WTC11 (cell line): ENCODE measurements around the gene CAPN7. TPM values are rescaled to one million over a fixed set of nuclear protein-coding genes. Genes with fewer than 3 reads are reported as not detected.

Experiments
- ATAC-seq: fragments of 200-7000 bp; cut with Tn5 transposase; 2 replicates; pipeline ENCODE4 v1.10.0; 2021; ENCODE audit warnings: mild to moderate bottlenecking, moderate library complexity
- CTCF ChIA-PET: fragments of 300-600 bp; sonication (Branson Sonifier 250); formaldehyde crosslinking; loops from one replicate; lab custom pipeline; 2021; ENCODE audit warnings: antibody characterized with exemption; lab: Charles Lee
- POLR2A ChIA-PET: fragments of 350-600 bp; sonication (Branson Sonifier 250); formaldehyde crosslinking; loops from one replicate; lab custom pipeline; 2021; ENCODE audit warnings: antibody characterized with exemption; lab: Charles Lee
- DNase-seq: peaks from one replicate; pipeline ENCODE4 v3.0.0; 2021; ENCODE audit warnings: low spot score
- H3K27ac Mint-ChIP-seq: 2 replicates; pipeline ENCODE4 v1.8.0; 2021; ENCODE audit warnings: mixed read lengths
- H3K27me3 Mint-ChIP-seq: 2 replicates; pipeline ENCODE4 v1.8.0; 2021; ENCODE audit warnings: low read depth, mild to moderate bottlenecking, moderate library complexity, mixed read lengths
- H3K36me3 Mint-ChIP-seq: 2 replicates; pipeline ENCODE4 v1.8.0; 2021; ENCODE audit warnings: mixed read lengths
- H3K4me1 Mint-ChIP-seq: 2 replicates; pipeline ENCODE4 v1.8.0; 2022; ENCODE audit warnings: mixed read lengths
- H3K4me3 Mint-ChIP-seq: 2 replicates; pipeline ENCODE4 v1.8.0; 2021; ENCODE audit warnings: mild to moderate bottlenecking, moderate library complexity, mixed read lengths
- H3K9me3 Mint-ChIP-seq: 2 replicates; pipeline ENCODE4 v1.8.0; 2021; ENCODE audit warnings: mixed read lengths
- AR ChIP-seq: fragments of 250-450 bp; sonication (Bioruptor Pico); IDR thresholded peaks from 2 replicates; pipeline ENCODE4 v1.9.0; 2021; ENCODE audit warnings: mild to moderate bottlenecking
- CBFB ChIP-seq: sonication (generic); formaldehyde crosslinking; IDR thresholded peaks from 2 replicates; pipeline ENCODE4 v1.8.1; 2022; ENCODE audit warnings: mild to moderate bottlenecking, low read depth, missing genetic modification reagents
- E2F5 ChIP-seq: sonication (generic); formaldehyde crosslinking; IDR thresholded peaks from 2 replicates; pipeline ENCODE4 v1.8.1; 2022; ENCODE audit warnings: mild to moderate bottlenecking, moderate library complexity, missing genetic modification reagents
- ELF4 ChIP-seq: sonication (generic); formaldehyde crosslinking; IDR thresholded peaks from 2 replicates; pipeline ENCODE4 v1.8.1; 2022; ENCODE audit warnings: low read depth, mild to moderate bottlenecking, moderate library complexity, missing genetic modification reagents
- ETV6 ChIP-seq: sonication (generic); formaldehyde crosslinking; IDR thresholded peaks from 2 replicates; pipeline ENCODE4 v1.8.1; 2022; ENCODE audit warnings: mild to moderate bottlenecking, missing genetic modification reagents
- FOXP1 ChIP-seq: sonication (generic); formaldehyde crosslinking; IDR thresholded peaks from 2 replicates; pipeline ENCODE4 v1.8.0; 2022; ENCODE audit warnings: missing genetic modification reagents, mild to moderate bottlenecking, moderate library complexity, borderline replicate concordance
- FOXP4 ChIP-seq: sonication (generic); formaldehyde crosslinking; IDR thresholded peaks from 2 replicates; pipeline ENCODE4 v1.8.0; 2022; ENCODE audit warnings: mild to moderate bottlenecking, missing genetic modification reagents
- HMGA2 ChIP-seq: fragments of 250-450 bp; sonication (Bioruptor Pico); IDR thresholded peaks from 2 replicates; pipeline ENCODE4 v1.4.0; 2021; ENCODE audit warnings: mild to moderate bottlenecking, moderate library complexity
- NFATC4 ChIP-seq: fragments of 250-450 bp; sonication (Bioruptor Pico); IDR thresholded peaks from 2 replicates; pipeline ENCODE4 v1.9.0; 2021; ENCODE audit warnings: mild to moderate bottlenecking
- PREB ChIP-seq: sonication (generic); formaldehyde crosslinking; IDR thresholded peaks from 2 replicates; pipeline ENCODE4 v1.8.1; 2022; ENCODE audit warnings: mild to moderate bottlenecking, missing genetic modification reagents, moderate library complexity, borderline replicate concordance
- SP1 ChIP-seq: sonication (generic); formaldehyde crosslinking; conservative IDR thresholded peaks from 2 replicates; pipeline ENCODE4 v1.8.1; 2022; ENCODE audit warnings: missing genetic modification reagents
- ZBTB21 ChIP-seq: sonication (generic); formaldehyde crosslinking; IDR thresholded peaks from 2 replicates; pipeline ENCODE4 v1.8.1; 2023; ENCODE audit warnings: mild to moderate bottlenecking, missing genetic modification reagents, borderline replicate concordance
- ZNF121 ChIP-seq: sonication (generic); formaldehyde crosslinking; IDR thresholded peaks from 2 replicates; pipeline ENCODE4 v1.8.0; 2023; ENCODE audit warnings: missing genetic modification reagents
- ZNF138 ChIP-seq: sonication (generic); formaldehyde crosslinking; conservative IDR thresholded peaks from 2 replicates; pipeline ENCODE4 v1.8.1; 2022; ENCODE audit warnings: mild to moderate bottlenecking, moderate library complexity, missing genetic modification reagents
- ZNF232 ChIP-seq: sonication (generic); formaldehyde crosslinking; IDR thresholded peaks from 2 replicates; pipeline ENCODE4 v1.8.0; 2022; ENCODE audit warnings: mild to moderate bottlenecking, missing genetic modification reagents
- ZNF281 ChIP-seq: sonication (generic); formaldehyde crosslinking; IDR thresholded peaks from 2 replicates; pipeline ENCODE4 v1.8.0; 2023; ENCODE audit warnings: mild to moderate bottlenecking, missing genetic modification reagents
- ZNF425 ChIP-seq: fragments of 250-450 bp; sonication (Bioruptor Pico); conservative IDR thresholded peaks from 2 replicates; pipeline ENCODE4 v1.9.0; 2021; ENCODE audit warnings: mild to moderate bottlenecking
- ZNF512 ChIP-seq: sonication (generic); formaldehyde crosslinking; IDR thresholded peaks from 2 replicates; pipeline ENCODE4 v1.8.1; 2022; ENCODE audit warnings: missing genetic modification reagents, borderline replicate concordance
- ZNF671 ChIP-seq: fragments of 250-450 bp; sonication (Bioruptor Pico); IDR thresholded peaks from 2 replicates; pipeline ENCODE4 v1.8.0; 2021; ENCODE audit warnings: mild to moderate bottlenecking
- total RNA-seq: library from RNA; stranded (reverse); gene quantifications from 3 replicates; pipeline ENCODE4 v1.2.3, GENCODE V29; 2021

Gene CAPN7
- total RNA-seq, 1 experiment from 2014 or later: 16.8 TPM

GRCh38 chr3:15273227-15273626 lies 67.2 kb downstream of the CAPN7 start:
- ChIA-PET POLR2A (interaction anchor here (0.6 kb wide), 1 partner anchor 97 kb away, joined by 3 read pairs; no protein-coding TSS in a partner anchor), CTCF (interaction anchor here (0.8 to 1.0 kb wide), 2 partner anchors 132 to 155 kb away, joined by 3 read pairs; no protein-coding TSS in a partner anchor)
- no peak overlapping the region for H3K27ac Mint-ChIP-seq
- TF ChIP-seq AR (CRISPR knock-in tag): no peak
- TF ChIP-seq FOXP4 (CRISPR knock-in tag): no peak
- no peak for TF ChIP-seq NFATC4 (CRISPR knock-in tag)
- TF ChIP-seq ZBTB21 (CRISPR knock-in tag): no peak
- TF ChIP-seq E2F5 (CRISPR knock-in tag): no peak
- TF ChIP-seq ZNF671 (CRISPR knock-in tag): no peak
- no peaks in the 10 kb centered on the region for H3K36me3 Mint-ChIP-seq
- DNase-seq (no peak), ATAC-seq (no peak)
- H3K9me3 Mint-ChIP-seq: no peaks in the 10 kb centered on the region
- H3K27me3 Mint-ChIP-seq: no peaks in the 10 kb centered on the region; the same call in 1 of the 2 replicates
- peaks cover 8% of the 10 kb centered on the region for H3K4me1 Mint-ChIP-seq
- no peak overlapping the region for H3K4me3 Mint-ChIP-seq

- no peak overlapping the region for H3K4me3 Mint-ChIP-seq
- no peaks in the 10 kb centered on the region for H3K9me3 Mint-ChIP-seq
- H3K27ac Mint-ChIP-seq: no peak overlapping the region
- DNase-seq: no peak
- no peak for ATAC-seq
- ChIA-PET CTCF (interaction anchor here (1.0 to 6.1 kb wide), 6 partner anchors 8 to 129 kb away, joined by 3 to 55 read pairs (median 4); partner anchors contain the start of gene SH3BP5), POLR2A (no interaction called here)
- no peaks in the 10 kb centered on the region for H3K36me3 Mint-ChIP-seq
- H3K4me1 Mint-ChIP-seq: peaks cover 12% of the 10 kb centered on the region
- H3K27me3 Mint-ChIP-seq: no peaks in the 10 kb centered on the region
- no peak for TF ChIP-seq ZNF425 (CRISPR knock-in tag)
- no peak for TF ChIP-seq PREB (CRISPR knock-in tag)
- no peak for TF ChIP-seq ETV6
- no peak for TF ChIP-seq CBFB (CRISPR knock-in tag)
- no peak for TF ChIP-seq ZNF512 (CRISPR knock-in tag)
- no peak for TF ChIP-seq ZNF671 (CRISPR knock-in tag)
- no peak for TF ChIP-seq FOXP1 (CRISPR knock-in tag)
- no peak for TF ChIP-seq ZNF281 (CRISPR knock-in tag)
- no peak for TF ChIP-seq HMGA2 (CRISPR knock-in tag)
- TF ChIP-seq ZNF121 (CRISPR knock-in tag): no peak
- no peak for TF ChIP-seq ZNF138 (CRISPR knock-in tag)
- no peak for TF ChIP-seq ZNF232 (CRISPR knock-in tag)
- no peak for TF ChIP-seq ELF4
- no peak for TF ChIP-seq SP1 (CRISPR knock-in tag)
These were observed 70.1 kb downstream of the CAPN7 start for GRCh38 chr3:15276028-15276724.
